ENCODE measurements around the gene SEBOX. TPM values are rescaled to one million over a fixed set of nuclear protein-coding genes. Genes with fewer than 3 reads are reported as not detected.

SEBOX gene
- total and polyA plus RNA-seq, 2 experiments from 2014 or later: not detected

- no peaks in the 10 kb centered on the region; the same call in 2 of the 3 replicates for H3K9me3 Mint-ChIP-seq
- peaks cover 29% of the 10 kb centered on the region for H3K4me1 Mint-ChIP-seq
- H3K27me3 ChIP-seq (ENCODE audit: insufficient read depth): no peaks in the 10 kb centered on the region
- DNase-seq (ENCODE audit: low spot score) (no peak), ATAC-seq (no peak)
- no peaks in the 10 kb centered on the region for H3K9me2 ChIP-seq (ENCODE audit: insufficient read depth)
- H3K27ac ChIP-seq (ENCODE audit: low read depth): no peak overlapping the region
- H3K36me3 Mint-ChIP-seq (ENCODE audit: low read depth): peaks cover 12% of the 10 kb centered on the region
- H3K27me3 Mint-ChIP-seq (ENCODE audit: insufficient read depth, low read depth, poor library complexity): peaks cover 15% of the 10 kb centered on the region
- H4K20me1 ChIP-seq (replicated peaks; ENCODE audit: insufficient read depth): peaks cover 12% of the 10 kb centered on the region
- H3K36me3 ChIP-seq (ENCODE audit: insufficient read depth): no peaks in the 10 kb centered on the region
- no peak overlapping the region for H3K27ac Mint-ChIP-seq
- H3K79me2 ChIP-seq (replicated peaks; ENCODE audit: insufficient read depth): peaks cover 20% of the 10 kb centered on the region
- 0 out of 2 replicates have a peak, but pooled peaks cover 5% of the 10 kb centered on the region for H3F3A ChIP-seq (replicated peaks; ENCODE audit: low read depth)
- no peak overlapping the region; the same call in 2 of the 3 replicates for H3K4me3 Mint-ChIP-seq
- H3K4me2 ChIP-seq: no peak overlapping the region
- H3K4me1 ChIP-seq (ENCODE audit: insufficient read depth): peaks cover 22% of the 10 kb centered on the region
- H3K4me3 ChIP-seq: no peak overlapping the region
- H2AFZ ChIP-seq: no peak overlapping the region
- TF ChIP-seq, protein P1, sequence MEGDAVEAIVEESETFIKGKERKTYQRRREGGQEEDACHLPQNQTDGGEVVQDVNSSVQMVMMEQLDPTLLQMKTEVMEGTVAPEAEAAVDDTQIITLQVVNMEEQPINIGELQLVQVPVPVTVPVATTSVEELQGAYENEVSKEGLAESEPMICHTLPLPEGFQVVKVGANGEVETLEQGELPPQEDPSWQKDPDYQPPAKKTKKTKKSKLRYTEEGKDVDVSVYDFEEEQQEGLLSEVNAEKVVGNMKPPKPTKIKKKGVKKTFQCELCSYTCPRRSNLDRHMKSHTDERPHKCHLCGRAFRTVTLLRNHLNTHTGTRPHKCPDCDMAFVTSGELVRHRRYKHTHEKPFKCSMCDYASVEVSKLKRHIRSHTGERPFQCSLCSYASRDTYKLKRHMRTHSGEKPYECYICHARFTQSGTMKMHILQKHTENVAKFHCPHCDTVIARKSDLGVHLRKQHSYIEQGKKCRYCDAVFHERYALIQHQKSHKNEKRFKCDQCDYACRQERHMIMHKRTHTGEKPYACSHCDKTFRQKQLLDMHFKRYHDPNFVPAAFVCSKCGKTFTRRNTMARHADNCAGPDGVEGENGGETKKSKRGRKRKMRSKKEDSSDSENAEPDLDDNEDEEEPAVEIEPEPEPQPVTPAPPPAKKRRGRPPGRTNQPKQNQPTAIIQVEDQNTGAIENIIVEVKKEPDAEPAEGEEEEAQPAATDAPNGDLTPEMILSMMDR (conservative IDR thresholded peaks at IDR 0.05; ENCODE audit: low read depth in 2 of 2): no peak
- no peak for TF ChIP-seq EZH2 (IDR thresholded peaks at IDR 0.05; ENCODE audit: low read depth, unreplicated experiment)
- TF ChIP-seq REST (IDR thresholded peaks at IDR 0.05; ENCODE audit: unreplicated experiment): no peak
- TF ChIP-seq, protein P2, sequence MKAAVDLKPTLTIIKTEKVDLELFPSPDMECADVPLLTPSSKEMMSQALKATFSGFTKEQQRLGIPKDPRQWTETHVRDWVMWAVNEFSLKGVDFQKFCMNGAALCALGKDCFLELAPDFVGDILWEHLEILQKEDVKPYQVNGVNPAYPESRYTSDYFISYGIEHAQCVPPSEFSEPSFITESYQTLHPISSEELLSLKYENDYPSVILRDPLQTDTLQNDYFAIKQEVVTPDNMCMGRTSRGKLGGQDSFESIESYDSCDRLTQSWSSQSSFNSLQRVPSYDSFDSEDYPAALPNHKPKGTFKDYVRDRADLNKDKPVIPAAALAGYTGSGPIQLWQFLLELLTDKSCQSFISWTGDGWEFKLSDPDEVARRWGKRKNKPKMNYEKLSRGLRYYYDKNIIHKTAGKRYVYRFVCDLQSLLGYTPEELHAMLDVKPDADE (IDR thresholded peaks at IDR 0.05): no peak
- no peak for TF ChIP-seq STAT1 (IDR thresholded peaks at IDR 0.05; ENCODE audit: unreplicated experiment)
- TF ChIP-seq EZH2phosphoT487 (IDR thresholded peaks at IDR 0.05; ENCODE audit: unreplicated experiment): no peak
- no peak for TF ChIP-seq JUNB (IDR thresholded peaks at IDR 0.05; ENCODE audit: unreplicated experiment)
- TF ChIP-seq, protein P3, sequence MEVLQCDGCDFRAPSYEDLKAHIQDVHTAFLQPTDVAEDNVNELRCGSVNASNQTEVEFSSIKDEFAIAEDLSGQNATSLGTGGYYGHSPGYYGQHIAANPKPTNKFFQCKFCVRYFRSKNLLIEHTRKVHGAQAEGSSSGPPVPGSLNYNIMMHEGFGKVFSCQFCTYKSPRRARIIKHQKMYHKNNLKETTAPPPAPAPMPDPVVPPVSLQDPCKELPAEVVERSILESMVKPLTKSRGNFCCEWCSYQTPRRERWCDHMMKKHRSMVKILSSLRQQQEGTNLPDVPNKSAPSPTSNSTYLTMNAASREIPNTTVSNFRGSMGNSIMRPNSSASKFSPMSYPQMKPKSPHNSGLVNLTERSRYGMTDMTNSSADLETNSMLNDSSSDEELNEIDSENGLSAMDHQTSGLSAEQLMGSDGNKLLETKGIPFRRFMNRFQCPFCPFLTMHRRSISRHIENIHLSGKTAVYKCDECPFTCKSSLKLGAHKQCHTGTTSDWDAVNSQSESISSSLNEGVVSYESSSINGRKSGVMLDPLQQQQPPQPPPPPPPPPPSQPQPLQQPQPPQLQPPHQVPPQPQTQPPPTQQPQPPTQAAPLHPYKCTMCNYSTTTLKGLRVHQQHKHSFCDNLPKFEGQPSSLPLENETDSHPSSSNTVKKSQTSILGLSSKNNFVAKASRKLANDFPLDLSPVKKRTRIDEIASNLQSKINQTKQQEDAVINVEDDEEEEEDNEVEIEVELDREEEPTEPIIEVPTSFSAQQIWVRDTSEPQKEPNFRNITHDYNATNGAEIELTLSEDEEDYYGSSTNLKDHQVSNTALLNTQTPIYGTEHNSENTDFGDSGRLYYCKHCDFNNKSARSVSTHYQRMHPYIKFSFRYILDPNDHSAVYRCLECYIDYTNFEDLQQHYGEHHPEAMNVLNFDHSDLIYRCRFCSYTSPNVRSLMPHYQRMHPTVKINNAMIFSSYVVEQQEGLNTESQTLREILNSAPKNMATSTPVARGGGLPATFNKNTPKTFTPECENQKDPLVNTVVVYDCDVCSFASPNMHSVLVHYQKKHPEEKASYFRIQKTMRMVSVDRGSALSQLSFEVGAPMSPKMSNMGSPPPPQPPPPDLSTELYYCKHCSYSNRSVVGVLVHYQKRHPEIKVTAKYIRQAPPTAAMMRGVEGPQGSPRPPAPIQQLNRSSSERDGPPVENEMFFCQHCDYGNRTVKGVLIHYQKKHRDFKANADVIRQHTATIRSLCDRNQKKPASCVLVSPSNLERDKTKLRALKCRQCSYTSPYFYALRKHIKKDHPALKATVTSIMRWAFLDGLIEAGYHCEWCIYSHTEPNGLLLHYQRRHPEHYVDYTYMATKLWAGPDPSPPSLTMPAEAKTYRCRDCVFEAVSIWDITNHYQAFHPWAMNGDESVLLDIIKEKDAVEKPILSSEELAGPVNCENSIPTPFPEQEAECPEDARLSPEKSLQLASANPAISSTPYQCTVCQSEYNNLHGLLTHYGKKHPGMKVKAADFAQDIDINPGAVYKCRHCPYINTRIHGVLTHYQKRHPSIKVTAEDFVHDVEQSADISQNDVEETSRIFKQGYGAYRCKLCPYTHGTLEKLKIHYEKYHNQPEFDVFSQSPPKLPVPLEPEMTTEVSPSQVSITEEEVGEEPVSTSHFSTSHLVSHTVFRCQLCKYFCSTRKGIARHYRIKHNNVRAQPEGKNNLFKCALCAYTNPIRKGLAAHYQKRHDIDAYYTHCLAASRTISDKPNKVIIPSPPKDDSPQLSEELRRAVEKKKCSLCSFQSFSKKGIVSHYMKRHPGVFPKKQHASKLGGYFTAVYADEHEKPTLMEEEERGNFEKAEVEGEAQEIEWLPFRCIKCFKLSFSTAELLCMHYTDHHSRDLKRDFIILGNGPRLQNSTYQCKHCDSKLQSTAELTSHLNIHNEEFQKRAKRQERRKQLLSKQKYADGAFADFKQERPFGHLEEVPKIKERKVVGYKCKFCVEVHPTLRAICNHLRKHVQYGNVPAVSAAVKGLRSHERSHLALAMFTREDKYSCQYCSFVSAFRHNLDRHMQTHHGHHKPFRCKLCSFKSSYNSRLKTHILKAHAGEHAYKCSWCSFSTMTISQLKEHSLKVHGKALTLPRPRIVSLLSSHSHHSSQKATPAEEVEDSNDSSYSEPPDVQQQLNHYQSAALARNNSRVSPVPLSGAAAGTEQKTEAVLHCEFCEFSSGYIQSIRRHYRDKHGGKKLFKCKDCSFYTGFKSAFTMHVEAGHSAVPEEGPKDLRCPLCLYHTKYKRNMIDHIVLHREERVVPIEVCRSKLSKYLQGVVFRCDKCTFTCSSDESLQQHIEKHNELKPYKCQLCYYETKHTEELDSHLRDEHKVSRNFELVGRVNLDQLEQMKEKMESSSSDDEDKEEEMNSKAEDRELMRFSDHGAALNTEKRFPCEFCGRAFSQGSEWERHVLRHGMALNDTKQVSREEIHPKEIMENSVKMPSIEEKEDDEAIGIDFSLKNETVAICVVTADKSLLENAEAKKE (CRISPR knock-in tag; IDR thresholded peaks at IDR 0.05): no peak
- no peak for TF ChIP-seq ZNF114 (CRISPR knock-in tag; IDR thresholded peaks at IDR 0.05)
- TF ChIP-seq CREB1 (CRISPR knock-in tag; IDR thresholded peaks at IDR 0.05; ENCODE audit: low read depth): no peak
- TF ChIP-seq POLR2AphosphoS5 (IDR thresholded peaks at IDR 0.05; ENCODE audit: low read depth): no peak
- no peak for TF ChIP-seq ZNF331 (CRISPR knock-in tag; IDR thresholded peaks at IDR 0.05; ENCODE audit: low read depth)
- TF ChIP-seq NANOG (IDR thresholded peaks at IDR 0.05; ENCODE audit: borderline replicate concordance): no peak
These were observed 48.9 kb downstream of the SEBOX start for GRCh38 chr17:28315846-28316705.
